ENCODE data around the gene BCL6. TPM values are rescaled to one million over a fixed set of nuclear protein-coding genes. Genes with fewer than 3 reads are reported as not detected.

The BCL6 gene
- total and polyA plus RNA-seq, 2 experiments from 2014 or later, result 2.6 to 5.9 TPM

GRCh38 chr3:187735383-187735782 lies 9.9 kb downstream of the BCL6 start (continued):
- TF ChIP-seq REST (IDR thresholded peaks at IDR 0.05; ENCODE audit: unreplicated experiment), result no peak
- TF ChIP-seq POLR2AphosphoS5 (IDR thresholded peaks at IDR 0.05; ENCODE audit: low read depth), result no peak
- no peak for TF ChIP-seq ZNF114 (CRISPR knock-in tag; IDR thresholded peaks at IDR 0.05)
- TF ChIP-seq ETS1 (IDR thresholded peaks at IDR 0.05), result no peak
- TF ChIP-seq JUNB (IDR thresholded peaks at IDR 0.05; ENCODE audit: unreplicated experiment), result no peak

DNA sequence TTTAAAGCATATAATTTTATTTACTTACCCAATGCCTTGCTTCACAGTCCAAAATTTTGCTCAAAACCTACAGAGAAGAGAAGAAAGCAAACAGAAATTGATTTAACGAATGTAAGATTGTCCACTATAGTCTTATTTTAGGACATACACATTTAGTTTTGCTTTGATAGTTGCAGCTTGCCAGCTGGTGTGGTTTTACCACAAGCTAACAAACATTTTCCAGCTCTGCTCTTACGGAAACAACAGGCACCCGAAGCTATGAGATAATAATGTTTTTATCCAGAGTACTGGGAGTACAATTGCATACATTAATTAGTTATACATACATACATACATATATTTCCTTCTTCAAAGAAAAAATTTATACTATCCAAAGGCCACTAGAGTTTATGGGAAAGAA lies 10.4 kb downstream of the BCL6 start:
- ATAC-seq, result no peak
- H3K4me2 ChIP-seq, result no peak overlapping the region
- H2AFZ ChIP-seq, result no peak overlapping the region
- Mint-ChIP-seq H3K27me3 (ENCODE audit: insufficient read depth, low read depth, poor library complexity) (peaks cover 18% of the 10 kb centered on the region), H3K36me3 (ENCODE audit: low read depth) (peaks cover 11% of the 10 kb centered on the region; the same call in 2 of the 3 replicates), H3K9me3 (no peaks in the 10 kb centered on the region), H3K4me3 (no peak overlapping the region), H3K27ac (no peak overlapping the region), H3K4me1 (peaks cover 19% of the 10 kb centered on the region)
- no peak for DNase-seq (ENCODE audit: low spot score)
- H3K27me3 ChIP-seq (ENCODE audit: insufficient read depth), result peaks cover 26% of the 10 kb centered on the region
- no peak overlapping the region for H3K27ac ChIP-seq (ENCODE audit: low read depth)
- no peaks in the 10 kb centered on the region for H3K36me3 ChIP-seq (ENCODE audit: insufficient read depth)
- H3K4me1 ChIP-seq (ENCODE audit: insufficient read depth), result peaks cover 16% of the 10 kb centered on the region
- H4K20me1 ChIP-seq (replicated peaks; ENCODE audit: insufficient read depth), result no peaks in the 10 kb centered on the region
- H3F3A ChIP-seq (replicated peaks; ENCODE audit: low read depth), result no peaks in the 10 kb centered on the region; the same call in 1 of the 2 replicates
- no peak overlapping the region for H3K4me3 ChIP-seq
- no peaks in the 10 kb centered on the region for H3K79me2 ChIP-seq (replicated peaks; ENCODE audit: insufficient read depth)
- H3K9me2 ChIP-seq (ENCODE audit: insufficient read depth), result no peaks in the 10 kb centered on the region
- TF ChIP-seq EZH2phosphoT487 (IDR thresholded peaks at IDR 0.05; ENCODE audit: unreplicated experiment) (no peak), ZNF114 (CRISPR knock-in tag; IDR thresholded peaks at IDR 0.05) (no peak), CREB1 (CRISPR knock-in tag; IDR thresholded peaks at IDR 0.05; ENCODE audit: low read depth) (no peak), ZNF331 (CRISPR knock-in tag; IDR thresholded peaks at IDR 0.05; ENCODE audit: low read depth) (no peak), ETS1 (IDR thresholded peaks at IDR 0.05) (no peak)
- TF ChIP-seq, protein P1, sequence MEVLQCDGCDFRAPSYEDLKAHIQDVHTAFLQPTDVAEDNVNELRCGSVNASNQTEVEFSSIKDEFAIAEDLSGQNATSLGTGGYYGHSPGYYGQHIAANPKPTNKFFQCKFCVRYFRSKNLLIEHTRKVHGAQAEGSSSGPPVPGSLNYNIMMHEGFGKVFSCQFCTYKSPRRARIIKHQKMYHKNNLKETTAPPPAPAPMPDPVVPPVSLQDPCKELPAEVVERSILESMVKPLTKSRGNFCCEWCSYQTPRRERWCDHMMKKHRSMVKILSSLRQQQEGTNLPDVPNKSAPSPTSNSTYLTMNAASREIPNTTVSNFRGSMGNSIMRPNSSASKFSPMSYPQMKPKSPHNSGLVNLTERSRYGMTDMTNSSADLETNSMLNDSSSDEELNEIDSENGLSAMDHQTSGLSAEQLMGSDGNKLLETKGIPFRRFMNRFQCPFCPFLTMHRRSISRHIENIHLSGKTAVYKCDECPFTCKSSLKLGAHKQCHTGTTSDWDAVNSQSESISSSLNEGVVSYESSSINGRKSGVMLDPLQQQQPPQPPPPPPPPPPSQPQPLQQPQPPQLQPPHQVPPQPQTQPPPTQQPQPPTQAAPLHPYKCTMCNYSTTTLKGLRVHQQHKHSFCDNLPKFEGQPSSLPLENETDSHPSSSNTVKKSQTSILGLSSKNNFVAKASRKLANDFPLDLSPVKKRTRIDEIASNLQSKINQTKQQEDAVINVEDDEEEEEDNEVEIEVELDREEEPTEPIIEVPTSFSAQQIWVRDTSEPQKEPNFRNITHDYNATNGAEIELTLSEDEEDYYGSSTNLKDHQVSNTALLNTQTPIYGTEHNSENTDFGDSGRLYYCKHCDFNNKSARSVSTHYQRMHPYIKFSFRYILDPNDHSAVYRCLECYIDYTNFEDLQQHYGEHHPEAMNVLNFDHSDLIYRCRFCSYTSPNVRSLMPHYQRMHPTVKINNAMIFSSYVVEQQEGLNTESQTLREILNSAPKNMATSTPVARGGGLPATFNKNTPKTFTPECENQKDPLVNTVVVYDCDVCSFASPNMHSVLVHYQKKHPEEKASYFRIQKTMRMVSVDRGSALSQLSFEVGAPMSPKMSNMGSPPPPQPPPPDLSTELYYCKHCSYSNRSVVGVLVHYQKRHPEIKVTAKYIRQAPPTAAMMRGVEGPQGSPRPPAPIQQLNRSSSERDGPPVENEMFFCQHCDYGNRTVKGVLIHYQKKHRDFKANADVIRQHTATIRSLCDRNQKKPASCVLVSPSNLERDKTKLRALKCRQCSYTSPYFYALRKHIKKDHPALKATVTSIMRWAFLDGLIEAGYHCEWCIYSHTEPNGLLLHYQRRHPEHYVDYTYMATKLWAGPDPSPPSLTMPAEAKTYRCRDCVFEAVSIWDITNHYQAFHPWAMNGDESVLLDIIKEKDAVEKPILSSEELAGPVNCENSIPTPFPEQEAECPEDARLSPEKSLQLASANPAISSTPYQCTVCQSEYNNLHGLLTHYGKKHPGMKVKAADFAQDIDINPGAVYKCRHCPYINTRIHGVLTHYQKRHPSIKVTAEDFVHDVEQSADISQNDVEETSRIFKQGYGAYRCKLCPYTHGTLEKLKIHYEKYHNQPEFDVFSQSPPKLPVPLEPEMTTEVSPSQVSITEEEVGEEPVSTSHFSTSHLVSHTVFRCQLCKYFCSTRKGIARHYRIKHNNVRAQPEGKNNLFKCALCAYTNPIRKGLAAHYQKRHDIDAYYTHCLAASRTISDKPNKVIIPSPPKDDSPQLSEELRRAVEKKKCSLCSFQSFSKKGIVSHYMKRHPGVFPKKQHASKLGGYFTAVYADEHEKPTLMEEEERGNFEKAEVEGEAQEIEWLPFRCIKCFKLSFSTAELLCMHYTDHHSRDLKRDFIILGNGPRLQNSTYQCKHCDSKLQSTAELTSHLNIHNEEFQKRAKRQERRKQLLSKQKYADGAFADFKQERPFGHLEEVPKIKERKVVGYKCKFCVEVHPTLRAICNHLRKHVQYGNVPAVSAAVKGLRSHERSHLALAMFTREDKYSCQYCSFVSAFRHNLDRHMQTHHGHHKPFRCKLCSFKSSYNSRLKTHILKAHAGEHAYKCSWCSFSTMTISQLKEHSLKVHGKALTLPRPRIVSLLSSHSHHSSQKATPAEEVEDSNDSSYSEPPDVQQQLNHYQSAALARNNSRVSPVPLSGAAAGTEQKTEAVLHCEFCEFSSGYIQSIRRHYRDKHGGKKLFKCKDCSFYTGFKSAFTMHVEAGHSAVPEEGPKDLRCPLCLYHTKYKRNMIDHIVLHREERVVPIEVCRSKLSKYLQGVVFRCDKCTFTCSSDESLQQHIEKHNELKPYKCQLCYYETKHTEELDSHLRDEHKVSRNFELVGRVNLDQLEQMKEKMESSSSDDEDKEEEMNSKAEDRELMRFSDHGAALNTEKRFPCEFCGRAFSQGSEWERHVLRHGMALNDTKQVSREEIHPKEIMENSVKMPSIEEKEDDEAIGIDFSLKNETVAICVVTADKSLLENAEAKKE (CRISPR knock-in tag; IDR thresholded peaks at IDR 0.05), result no peak
- TF ChIP-seq, protein P2, sequence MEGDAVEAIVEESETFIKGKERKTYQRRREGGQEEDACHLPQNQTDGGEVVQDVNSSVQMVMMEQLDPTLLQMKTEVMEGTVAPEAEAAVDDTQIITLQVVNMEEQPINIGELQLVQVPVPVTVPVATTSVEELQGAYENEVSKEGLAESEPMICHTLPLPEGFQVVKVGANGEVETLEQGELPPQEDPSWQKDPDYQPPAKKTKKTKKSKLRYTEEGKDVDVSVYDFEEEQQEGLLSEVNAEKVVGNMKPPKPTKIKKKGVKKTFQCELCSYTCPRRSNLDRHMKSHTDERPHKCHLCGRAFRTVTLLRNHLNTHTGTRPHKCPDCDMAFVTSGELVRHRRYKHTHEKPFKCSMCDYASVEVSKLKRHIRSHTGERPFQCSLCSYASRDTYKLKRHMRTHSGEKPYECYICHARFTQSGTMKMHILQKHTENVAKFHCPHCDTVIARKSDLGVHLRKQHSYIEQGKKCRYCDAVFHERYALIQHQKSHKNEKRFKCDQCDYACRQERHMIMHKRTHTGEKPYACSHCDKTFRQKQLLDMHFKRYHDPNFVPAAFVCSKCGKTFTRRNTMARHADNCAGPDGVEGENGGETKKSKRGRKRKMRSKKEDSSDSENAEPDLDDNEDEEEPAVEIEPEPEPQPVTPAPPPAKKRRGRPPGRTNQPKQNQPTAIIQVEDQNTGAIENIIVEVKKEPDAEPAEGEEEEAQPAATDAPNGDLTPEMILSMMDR (conservative IDR thresholded peaks at IDR 0.05; ENCODE audit: low read depth in 2 of 2), result no peak
